ENCODE results near the gene OSGEP.

GRCh38 chr14:20503898-20504297 is 49.3 kb upstream of the OSGEP start:
- no peak for TF ChIP-seq CTCF (conservative IDR thresholded peaks at IDR 0.05; ENCODE audit: low read length)
- no peak for TF ChIP-seq EZH2phosphoT487 (IDR thresholded peaks at IDR 0.05; ENCODE audit: borderline replicate concordance, low read depth, low read length)
